AG08396 (cell line): ENCODE data around the gene CMIP.

Experiments used
- DNase-seq: peaks from one replicate; pipeline ENCODE4 v3.0.0; 2012; ENCODE audit warnings: low spot score, mixed read lengths

Gene CMIP

GRCh38 chr16:81748476-81749198 lies 304.0 kb downstream of the CMIP start:
- DNase-seq = no peak

- no peak for DNase-seq
Observed at GRCh38 chr16:81752225-81752875, 307.7 kb downstream of the CMIP start.

- no peak for DNase-seq
Observed at GRCh38 chr16:81752876-81753227, 308.2 kb downstream of the CMIP start.

GRCh38 chr16:81754858-81755257 lies 310.2 kb downstream of the CMIP start:
- DNase-seq = no peak

- DNase-seq = no peak
Observed at GRCh38 chr16:81755915-81756614, 311.5 kb downstream of the CMIP start.

- no peak for DNase-seq
Observed at GRCh38 chr16:81756615-81757356, 312.2 kb downstream of the CMIP start.

- no peak for DNase-seq
Observed at GRCh38 chr16:81758376-81758775, 313.8 kb downstream of the CMIP start.
